Left ventricle myocardium superior (tissue), 1 donor: Measurements from ENCODE around the gene HIBADH. TPM values are rescaled to one million over a fixed set of nuclear protein-coding genes. Genes with fewer than 3 reads are reported as not detected.

ENCODE experiments used
- total RNA-seq: library from RNA; stranded (reverse); fragmentation: NEBNext Ultra II Directional; extraction: Animal tissue kit (Norgen Biotek cat#: 25700); gene quantifications from one replicate; pipeline ENCODE4 v1.2.1, GENCODE V29; 2021
- donor health status: DM: no; HTN: yes; CAD: no; lungs with severe emphysema.

HIBADH gene
- total RNA-seq, 1 donor from 2014 or later: 109 TPM

Other genes with a start within 250 kb of the HIBADH start
- 161 TPM for gene TAX1BP1, start 77.3 kb upstream of the HIBADH start, total RNA-seq